HPDE6-E6E7 (cell line): Measurements from ENCODE around the gene MAPKAP1.

Experiments
- DNase-seq: peaks from one replicate; pipeline ENCODE4 v3.0.0; 2011; ENCODE audit warnings: missing footprints; ENCODE audit errors: extremely low spot score

Gene MAPKAP1

DNA sequence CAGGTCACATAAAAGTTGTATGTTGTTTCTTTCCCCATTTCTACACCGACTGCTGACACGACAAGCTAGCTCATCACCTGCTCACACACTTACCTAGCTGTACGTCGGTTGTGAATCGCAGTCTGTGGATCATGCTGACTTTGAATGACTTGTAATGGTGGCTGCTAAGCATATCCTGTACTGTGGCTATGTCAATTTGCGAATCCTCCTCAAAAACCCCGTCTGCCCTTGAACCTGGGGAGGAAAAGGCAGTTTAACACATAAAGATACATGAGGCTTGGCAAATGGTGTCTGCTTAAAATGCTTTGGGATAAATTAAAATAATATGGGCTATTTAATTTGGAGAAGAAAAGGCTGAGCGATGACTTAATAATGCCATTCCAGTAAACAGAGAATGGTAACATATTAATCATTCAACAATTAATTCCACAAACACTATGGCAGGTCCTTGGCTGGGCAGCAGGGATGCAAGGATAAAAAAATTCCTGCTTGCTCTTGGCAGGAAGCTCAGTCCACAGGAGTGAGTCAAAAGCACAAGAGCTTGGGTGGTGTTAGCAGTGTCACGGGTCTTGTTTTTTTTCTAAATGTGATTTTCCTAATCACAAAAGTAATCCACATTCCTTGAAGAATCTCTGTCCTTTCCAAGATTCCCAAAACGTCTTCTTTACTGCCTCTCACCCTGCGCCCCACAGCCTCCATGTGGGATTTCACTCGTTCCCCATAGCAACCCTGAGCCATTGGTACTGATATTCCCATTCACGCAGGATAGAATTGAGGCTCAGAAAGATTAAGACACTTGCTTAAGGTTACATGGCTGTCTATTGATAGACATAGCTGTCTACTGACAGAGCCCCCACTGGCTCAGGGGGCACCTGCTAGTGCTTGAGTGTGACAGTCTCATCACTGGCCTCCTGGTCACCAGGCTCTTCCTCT is 222.4 kb downstream of the MAPKAP1 start:
- DNase-seq = no peak

DNA sequence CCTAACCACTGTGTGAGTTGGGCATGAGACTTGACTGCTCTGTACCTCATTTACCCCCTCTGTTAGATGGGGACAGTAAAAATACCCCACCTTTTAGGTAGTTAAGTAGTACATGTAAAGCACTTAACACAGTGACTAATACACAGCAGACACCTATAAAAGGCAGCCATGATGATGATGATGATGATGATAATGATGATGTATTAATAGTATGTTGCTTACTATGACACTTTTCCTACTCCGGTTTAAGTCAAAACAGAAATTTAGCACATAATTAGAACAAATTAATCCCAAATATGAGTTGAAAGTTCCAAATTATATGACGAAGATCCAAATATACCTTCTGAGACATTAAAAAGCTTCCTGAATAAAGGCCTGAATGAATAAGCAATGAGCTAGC is 223.3 kb downstream of the MAPKAP1 start:
- no peak for DNase-seq

DNA sequence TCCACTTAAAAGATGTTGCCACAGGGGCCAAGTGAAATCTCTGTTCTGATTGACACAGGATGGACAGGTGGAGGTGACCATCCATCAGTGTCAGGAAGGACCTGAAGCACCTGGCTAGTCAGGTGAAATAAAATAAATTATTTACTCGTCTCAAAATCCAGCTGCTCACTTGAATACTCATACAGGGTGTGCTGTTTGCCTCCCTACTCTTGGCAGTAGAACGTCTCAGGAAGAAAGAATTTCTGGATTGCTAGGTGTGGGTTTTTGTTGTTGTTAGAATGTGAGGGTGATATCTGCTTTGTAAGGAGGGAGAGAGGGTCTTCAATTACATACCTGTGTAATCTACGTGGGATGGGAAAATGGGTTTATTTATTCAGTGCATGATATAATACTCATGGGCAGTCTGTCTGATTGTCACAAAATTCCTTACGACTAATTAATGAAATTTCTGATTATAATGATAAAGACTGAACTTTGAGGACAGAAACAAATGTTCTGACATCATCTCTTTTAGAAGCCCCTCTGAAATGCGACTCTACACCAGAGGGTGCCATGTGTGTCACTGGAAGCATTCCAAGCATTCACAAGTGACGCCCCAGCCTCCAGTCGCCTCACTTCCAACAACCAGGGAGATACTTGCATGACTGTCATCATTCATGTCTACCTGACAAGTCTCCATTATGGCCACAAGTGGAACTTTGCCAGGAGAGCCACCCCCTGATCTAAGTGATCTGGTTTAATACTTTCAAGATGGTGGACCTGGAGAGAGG is 227.0 kb downstream of the MAPKAP1 start:
- DNase-seq = no peak

DNA sequence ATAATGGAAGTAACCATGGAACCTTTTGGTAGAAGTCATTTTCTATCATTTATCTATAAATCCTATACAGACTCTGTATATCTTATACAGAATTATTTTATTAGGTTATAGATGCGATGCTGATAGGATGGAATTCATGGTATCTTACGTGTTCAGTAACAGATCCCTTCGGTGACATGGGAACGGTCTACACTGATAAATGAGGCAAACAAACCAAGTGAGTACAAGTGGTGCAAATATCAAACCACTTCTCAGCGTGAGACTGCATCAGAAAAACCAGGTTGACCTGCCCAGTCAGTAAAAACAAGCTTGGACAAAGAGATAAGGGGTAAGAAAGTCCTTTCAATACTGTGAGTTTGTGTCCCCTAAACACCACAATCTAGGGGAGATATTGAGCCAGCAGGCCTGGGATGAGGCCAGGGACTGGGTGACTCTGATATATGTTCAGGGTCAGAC is 229.9 kb downstream of the MAPKAP1 start:
- DNase-seq = no peak

- DNase-seq = no peak
Observed at GRCh38 chr9:125476645-125477044, 230.4 kb downstream of the MAPKAP1 start.

- DNase-seq = no peak
Observed at GRCh38 chr9:125475385-125475784, 231.6 kb downstream of the MAPKAP1 start.

- DNase-seq = no peak
Observed at GRCh38 chr9:125472926-125473701, 233.9 kb downstream of the MAPKAP1 start.

DNA sequence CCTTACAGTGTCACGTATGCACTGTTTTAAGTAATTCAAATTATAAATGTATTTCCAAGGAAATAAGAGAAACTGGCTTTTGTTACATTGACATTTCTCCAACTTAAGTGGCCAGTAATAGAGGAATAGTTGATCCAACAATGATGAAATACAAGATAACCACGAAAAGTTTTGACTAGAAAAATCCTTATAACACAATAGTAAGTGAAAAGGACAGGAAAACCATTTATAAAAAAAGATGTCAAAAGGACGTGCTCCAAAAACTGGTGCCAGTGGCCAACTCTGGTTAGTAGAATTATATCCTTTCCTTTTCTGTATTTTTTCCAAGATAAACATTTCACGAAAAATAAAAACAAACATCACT is 234.5 kb downstream of the MAPKAP1 start:
- DNase-seq = no peak

DNA sequence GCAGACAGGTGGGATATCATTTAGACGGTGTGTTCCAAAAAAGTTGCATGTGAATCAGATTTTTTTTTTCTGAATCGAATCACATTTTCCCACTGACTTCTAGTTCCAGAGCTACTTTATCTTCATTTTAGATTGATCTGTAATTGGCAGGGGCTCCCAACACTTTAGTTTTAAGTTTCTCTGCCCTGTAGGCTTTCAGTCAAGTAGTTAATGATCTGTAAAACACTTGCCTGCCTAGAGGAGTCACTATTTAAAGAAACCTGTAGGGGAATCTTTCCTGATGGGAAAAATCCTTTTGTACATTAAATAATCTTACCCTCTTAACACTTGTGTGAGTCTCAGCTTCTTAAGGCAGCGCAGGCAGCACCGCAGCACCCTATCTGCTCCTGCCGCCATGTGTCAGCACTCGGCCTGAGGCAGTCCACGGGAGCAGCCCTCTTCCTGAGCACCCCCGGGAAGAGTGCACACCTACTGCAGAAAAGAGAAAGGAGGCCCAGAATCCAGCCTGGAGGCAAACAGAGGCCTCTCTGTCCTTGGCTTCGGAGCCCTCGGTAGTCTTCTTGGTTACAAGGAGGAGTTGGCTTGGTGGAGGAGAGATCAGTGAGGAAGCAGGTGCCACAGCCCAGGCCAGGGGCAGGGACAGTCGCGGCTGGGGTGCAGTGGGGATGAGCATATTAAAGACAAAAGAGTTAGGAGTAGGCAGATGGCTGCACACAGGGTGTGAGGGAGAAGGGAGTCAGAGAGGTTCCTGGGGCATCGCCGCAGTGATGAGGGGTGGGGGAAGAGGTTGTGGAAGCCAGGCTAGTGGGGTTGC is 236.0 kb downstream of the MAPKAP1 start:
- no peak for DNase-seq

DNA sequence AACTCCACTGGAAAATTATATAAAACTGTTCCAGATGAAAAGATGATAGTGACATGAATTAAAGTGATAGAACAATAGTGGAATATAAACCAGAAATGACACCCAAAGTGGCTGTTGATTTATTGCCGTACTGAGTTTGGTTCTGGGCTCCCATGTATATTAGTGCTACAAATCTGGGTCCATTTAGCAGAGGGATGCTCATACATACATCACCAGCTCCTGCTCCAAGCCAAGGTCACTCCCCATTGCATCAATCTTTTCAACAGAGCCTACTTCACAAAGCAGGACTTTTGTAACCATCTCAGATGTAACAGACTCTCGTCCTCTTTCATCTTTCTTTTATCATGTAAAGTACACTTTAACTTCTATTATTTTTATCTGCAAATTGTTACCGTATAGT is 236.8 kb downstream of the MAPKAP1 start:
- no peak for DNase-seq

GRCh38 chr9:125468646-125469045 is 238.4 kb downstream of the MAPKAP1 start:
- no peak for DNase-seq

- DNase-seq = no peak
Observed at GRCh38 chr9:125467116-125467740, 239.8 kb downstream of the MAPKAP1 start.

DNA sequence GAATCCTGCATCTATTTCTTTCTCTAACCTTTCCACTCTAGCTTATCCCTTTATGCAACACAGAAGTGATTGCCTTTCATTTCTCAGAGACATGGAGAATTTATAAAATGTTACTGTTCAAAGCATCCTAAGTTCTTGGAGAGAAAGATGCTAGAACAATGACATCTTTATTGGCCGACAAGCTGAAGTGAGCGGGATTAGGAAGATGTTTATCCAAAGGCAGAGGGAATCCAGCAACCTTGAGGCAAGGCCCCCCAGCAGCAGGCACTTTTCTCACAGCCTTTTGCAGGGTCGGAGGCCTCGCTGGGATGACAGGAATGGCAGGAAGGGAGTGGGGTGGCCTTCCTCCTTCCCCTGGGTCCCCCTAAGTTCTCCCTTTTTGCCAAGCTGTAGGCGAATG is 240.6 kb downstream of the MAPKAP1 start:
- no peak for DNase-seq

DNA sequence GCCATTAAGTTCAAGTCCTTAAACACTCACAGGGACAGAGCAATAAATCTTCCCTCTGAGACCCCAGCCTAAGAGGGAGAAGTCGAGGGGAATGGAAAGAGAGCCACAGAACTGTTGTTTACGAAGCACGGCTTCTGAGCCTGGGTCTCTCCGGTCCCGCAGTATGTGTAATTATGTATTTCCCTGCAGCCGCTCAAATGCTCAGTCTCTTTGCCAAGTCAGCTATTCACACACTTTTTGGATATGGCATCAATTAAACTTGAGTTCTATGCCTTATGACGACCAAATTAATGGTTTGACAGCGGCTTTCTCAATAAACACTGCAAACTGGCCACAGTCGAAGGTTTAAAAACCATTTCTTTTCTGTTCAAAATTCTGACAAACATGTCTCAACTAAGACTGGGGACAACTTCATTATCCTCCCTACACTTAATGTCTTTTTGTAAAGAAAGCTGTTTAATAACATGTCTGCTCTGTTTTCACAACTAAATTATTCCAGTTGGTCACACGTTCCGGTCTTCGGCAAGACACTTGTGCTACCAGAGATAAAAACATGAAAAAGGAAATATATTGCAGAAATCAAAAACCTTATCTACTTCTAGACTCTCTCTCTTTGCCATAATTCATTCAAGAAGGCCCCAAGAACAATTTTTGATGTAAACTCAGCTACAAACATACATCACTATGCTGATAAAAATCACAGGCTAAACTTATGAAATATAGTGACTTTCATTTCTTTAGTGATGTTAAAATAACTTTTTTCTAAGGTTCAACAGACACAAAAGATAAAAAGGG is 242.2 kb downstream of the MAPKAP1 start:
- no peak for DNase-seq

GRCh38 chr9:125463926-125464325 is 243.1 kb downstream of the MAPKAP1 start:
- DNase-seq = no peak

DNA sequence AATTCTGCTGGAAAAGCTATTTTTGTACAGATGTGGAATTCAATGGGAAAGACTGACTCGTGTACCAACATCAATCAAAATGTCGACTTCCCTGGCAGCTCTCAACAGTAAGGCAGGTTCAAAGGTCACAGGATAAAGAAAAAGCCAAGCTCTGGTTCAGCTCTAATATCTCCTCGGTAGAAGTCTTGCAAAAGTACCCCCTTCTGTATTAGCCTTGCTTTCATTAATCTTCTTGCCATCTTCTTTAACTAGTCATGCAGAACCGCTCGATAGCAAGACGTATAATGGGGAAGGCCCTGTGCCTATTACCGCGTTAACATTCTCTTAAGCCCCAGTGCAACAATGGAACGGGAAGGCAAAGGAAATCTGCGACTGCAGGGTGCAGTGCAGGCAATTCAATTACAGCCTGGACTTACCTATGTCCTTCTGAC is 244.1 kb downstream of the MAPKAP1 start:
- DNase-seq = no peak

DNA sequence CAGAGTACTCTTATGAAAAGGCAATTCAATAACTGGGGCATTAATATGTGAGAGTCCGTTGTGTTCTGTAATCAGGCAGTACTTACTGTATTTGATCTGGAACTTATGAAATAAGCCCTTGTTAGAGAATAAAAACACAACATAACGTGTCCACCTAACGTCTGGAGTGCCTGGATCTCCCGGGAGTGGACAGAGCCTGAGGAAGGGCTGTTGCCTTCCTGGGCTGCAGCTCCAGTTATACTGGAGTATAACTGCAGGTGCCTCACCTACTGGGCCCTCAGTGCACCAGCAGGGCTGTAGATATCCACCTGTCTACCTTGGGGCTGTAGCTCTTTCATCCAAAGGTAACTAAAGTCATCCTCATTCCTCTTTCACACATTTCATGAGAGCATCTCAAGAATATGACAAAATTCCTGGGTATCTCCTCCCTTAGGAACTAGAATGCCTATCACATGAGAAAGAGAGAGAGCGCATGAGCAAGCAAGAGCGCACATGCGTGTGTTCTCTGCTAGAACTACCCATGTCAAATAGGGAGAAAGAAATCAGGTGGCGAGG is 245.3 kb downstream of the MAPKAP1 start:
- DNase-seq = no peak

DNA sequence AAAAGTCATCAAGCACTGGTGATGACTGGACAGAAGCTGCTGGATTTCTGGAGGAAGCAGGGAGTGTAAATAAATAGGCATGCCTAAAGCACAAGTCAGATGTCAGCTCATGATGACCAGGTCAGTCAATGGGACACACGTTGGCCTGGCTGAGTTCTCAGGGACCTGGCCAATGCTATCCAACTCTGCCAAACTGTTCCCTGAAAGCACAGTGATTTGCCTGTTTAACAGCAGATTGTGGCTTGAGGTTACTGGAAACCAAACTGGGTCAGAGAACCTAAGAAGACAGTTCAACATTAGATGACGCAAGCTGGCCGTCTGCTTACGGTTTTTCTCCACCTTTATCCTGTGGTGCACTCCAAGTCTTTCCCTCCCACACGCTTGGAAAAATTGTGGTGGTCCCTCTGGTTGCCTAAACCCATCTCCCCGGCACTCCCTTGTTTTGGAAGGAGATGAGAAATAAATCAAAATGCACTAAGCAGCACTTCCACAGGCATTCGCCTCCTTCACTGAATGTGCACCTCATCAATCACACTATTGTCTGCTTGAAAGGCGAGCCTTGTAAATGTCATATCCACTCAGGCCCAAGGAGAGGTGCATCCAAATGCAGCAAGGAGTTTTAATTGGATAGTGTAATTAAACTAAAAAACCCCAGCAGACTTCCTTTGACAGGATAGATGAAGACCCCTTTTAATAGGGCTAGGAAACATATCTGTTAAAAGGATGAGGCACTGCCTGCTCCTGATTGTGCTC is 245.9 kb downstream of the MAPKAP1 start:
- no peak for DNase-seq

DNA sequence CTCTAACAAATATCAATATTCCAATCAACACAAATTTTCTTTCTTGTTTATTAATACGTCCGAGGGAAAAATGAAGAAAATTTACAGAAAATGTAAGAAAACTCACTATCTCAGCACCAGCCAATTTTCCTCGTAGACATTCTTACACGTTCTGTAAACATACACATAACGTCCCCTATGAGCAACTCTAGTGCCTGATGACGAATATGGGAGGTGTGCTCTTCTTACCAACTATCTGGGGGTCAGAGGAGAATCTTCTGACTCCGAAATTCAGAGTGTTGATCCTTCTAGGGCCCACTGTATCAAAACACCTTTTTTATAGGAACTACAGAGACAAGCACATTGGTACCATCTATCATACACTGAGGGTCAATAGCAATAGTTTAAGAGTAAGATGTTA is 246.7 kb downstream of the MAPKAP1 start:
- no peak for DNase-seq
